ENCODE measurements around the gene DGKG. TPM values are rescaled to one million over a fixed set of nuclear protein-coding genes. Genes with fewer than 3 reads are reported as not detected.

The DGKG gene
- total and polyA plus RNA-seq, 10 of the 15 experiments (the other 5 are each of a cell fraction or from before 2014, with no cell fraction given), result 0.39 to 6.2 (median 4.7) TPM

DNA sequence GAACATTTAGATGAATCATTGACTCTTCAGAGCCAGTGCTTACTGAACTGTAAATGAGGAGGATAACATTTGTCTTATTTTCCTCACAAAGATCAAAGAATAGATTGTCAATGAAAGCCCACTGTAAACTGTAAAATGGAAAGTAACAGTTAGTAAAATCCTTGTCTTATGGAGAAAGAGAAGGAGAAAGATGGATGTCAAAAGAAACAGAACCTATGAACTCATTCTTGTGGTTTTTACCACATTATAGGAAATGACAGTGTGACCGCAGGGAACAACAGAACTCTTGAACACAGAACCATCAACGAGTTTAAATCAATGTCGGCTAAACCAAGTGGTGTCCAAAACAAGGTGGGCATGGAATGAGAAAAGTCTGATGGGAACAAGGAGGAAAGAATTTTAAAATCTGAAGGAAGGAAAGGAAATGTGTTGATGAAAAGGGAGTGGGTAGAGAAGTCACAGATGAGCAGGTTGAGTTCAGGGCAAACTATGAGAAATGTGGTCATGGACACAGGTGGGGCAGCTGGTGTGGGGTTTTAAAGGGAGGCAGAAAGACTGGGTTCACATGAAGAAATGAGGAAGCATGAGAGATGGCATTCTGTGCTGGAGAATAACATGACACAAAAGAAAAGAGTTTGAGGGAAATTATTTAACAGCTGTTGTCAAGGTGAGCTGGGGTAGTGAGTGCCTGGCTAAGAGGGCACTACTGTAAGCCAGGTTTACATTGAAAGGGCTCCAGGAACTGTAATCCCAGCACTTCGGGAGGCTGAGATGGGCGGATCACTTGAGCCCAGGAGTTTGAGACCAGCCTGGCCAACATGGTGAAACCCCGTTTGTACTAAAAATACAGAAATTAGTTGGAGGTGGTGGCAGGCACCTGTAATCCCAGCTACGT is 210.7 kb downstream of the DGKG start (continued):
- TF ChIP-seq JUNB (IDR thresholded peaks at IDR 0.05) (peak; percentile 47; the same call in 1 of the 2 replicates), ATF7 (IDR thresholded peaks at IDR 0.05; ENCODE audit: low read depth) (peak; percentile 48; the same call in 1 of the 2 replicates)

DNA sequence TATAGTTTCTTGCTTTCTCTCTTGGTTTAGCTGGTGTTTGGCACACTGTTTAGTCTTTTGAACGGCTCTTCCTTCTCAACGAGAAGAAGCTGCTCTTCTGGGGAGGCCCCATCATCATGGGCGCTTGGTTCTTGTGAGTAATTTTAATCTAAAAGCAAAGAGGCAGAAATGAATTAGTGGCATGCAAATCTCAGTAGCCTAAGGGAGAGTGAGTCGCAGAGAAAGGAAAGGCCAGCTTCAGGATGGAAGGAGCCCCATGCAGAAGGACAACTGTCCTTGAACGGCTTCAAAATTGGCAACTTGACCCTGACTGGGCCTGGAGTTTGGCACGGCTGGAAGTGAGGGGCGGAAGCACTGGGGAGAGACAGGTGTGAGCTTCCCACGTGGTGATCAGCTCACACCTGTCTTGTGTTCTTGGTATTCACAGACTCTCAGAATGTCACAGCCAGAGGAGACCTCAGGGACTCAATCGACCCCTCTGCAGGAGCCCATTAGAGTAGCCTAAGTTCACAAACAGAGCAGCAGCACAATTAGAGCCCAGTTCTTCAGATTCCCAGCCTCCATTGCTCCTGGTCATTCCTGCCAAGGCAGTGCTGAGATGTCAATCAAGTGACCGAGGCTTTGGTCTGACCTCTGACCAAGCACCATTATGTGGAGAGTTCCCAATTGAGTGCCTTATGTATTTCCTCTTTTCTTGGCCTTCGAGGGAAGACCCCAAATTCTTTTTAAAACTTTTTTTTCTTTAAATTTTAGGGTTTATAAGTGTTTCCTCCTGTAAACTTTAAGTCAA is 211.8 kb downstream of the DGKG start:
- Histone ChIP-seq H3K27me3 (replicated peaks in 1 of 2; ENCODE audit: control insufficient read depth in 2 of 2, insufficient read depth in 2 of 2, low read length in 1 of 2) (no peaks in the 10 kb centered on the region), H3K4me1 (ENCODE audit: control insufficient read depth, insufficient read depth, low read length) (peaks cover 28% of the 10 kb centered on the region), H3K9ac (ENCODE audit: control insufficient read depth, insufficient read depth, low read length) (no peak overlapping the region), H3K27ac (ENCODE audit: control insufficient read depth, insufficient read depth) (no peak overlapping the region), H3K36me3 (ENCODE audit: control insufficient read depth in 2 of 2, insufficient read depth in 2 of 2, low read length in 1 of 2) (no peaks in the 10 kb centered on the region), H2AFZ (ENCODE audit: control insufficient read depth, low read depth, low read length) (no peak overlapping the region), H3K79me2 (ENCODE audit: control insufficient read depth, insufficient read depth, low read length) (no peaks in the 10 kb centered on the region), H4K20me1 (ENCODE audit: control insufficient read depth, insufficient read depth) (no peaks in the 10 kb centered on the region), H3K4me3 (no peak overlapping the region), H3K9me3 (replicated peaks; ENCODE audit: control insufficient read depth, insufficient read depth, low read length) (no peaks in the 10 kb centered on the region), H3K4me2 (ENCODE audit: control insufficient read depth, insufficient read depth) (no peak overlapping the region)
- BruUV-seq (replicated peaks), result no TSS peak
- SMC1A ChIA-PET (ENCODE audit: uncharacterized antibody, unreplicated experiment), result interaction anchor here (1.3 kb wide), 1 partner anchor 12 kb away, joined by 3 read pairs; no protein-coding TSS in a partner anchor
- TF ChIP-seq, protein P1, sequence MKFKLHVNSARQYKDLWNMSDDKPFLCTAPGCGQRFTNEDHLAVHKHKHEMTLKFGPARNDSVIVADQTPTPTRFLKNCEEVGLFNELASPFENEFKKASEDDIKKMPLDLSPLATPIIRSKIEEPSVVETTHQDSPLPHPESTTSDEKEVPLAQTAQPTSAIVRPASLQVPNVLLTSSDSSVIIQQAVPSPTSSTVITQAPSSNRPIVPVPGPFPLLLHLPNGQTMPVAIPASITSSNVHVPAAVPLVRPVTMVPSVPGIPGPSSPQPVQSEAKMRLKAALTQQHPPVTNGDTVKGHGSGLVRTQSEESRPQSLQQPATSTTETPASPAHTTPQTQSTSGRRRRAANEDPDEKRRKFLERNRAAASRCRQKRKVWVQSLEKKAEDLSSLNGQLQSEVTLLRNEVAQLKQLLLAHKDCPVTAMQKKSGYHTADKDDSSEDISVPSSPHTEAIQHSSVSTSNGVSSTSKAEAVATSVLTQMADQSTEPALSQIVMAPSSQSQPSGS (IDR thresholded peaks at IDR 0.05; ENCODE audit: low read length), result no peak
- TF ChIP-seq ESRRA (IDR thresholded peaks at IDR 0.05; ENCODE audit: low read length) (no peak), NRF1 (conservative IDR thresholded peaks at IDR 0.05; ENCODE audit: low read depth, low read length) (no peak), SRF (IDR thresholded peaks at IDR 0.05; ENCODE audit: low read depth in 2 of 2, low read length in 2 of 2) (no peak), PAX8 (IDR thresholded peaks at IDR 0.05) (no peak)
- TF ChIP-seq, protein P2, sequence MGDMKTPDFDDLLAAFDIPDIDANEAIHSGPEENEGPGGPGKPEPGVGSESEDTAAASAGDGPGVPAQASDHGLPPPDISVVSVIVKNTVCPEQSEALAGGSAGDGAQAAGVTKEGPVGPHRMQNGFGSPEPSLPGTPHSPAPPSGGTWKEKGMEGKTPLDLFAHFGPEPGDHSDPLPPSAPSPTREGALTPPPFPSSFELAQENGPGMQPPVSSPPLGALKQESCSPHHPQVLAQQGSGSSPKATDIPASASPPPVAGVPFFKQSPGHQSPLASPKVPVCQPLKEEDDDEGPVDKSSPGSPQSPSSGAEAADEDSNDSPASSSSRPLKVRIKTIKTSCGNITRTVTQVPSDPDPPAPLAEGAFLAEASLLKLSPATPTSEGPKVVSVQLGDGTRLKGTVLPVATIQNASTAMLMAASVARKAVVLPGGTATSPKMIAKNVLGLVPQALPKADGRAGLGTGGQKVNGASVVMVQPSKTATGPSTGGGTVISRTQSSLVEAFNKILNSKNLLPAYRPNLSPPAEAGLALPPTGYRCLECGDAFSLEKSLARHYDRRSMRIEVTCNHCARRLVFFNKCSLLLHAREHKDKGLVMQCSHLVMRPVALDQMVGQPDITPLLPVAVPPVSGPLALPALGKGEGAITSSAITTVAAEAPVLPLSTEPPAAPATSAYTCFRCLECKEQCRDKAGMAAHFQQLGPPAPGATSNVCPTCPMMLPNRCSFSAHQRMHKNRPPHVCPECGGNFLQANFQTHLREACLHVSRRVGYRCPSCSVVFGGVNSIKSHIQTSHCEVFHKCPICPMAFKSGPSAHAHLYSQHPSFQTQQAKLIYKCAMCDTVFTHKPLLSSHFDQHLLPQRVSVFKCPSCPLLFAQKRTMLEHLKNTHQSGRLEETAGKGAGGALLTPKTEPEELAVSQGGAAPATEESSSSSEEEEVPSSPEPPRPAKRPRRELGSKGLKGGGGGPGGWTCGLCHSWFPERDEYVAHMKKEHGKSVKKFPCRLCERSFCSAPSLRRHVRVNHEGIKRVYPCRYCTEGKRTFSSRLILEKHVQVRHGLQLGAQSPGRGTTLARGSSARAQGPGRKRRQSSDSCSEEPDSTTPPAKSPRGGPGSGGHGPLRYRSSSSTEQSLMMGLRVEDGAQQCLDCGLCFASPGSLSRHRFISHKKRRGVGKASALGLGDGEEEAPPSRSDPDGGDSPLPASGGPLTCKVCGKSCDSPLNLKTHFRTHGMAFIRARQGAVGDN (IDR thresholded peaks at IDR 0.05), result no peak
- TF ChIP-seq, protein P3, sequence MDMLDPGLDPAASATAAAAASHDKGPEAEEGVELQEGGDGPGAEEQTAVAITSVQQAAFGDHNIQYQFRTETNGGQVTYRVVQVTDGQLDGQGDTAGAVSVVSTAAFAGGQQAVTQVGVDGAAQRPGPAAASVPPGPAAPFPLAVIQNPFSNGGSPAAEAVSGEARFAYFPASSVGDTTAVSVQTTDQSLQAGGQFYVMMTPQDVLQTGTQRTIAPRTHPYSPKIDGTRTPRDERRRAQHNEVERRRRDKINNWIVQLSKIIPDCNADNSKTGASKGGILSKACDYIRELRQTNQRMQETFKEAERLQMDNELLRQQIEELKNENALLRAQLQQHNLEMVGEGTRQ (IDR thresholded peaks at IDR 0.05; ENCODE audit: borderline replicate concordance, low read depth, low read length), result no peak
- RAD21 ChIA-PET (ENCODE audit: unreplicated experiment), result no interaction called here
- POLR2A ChIA-PET, result no interaction called here
- CTCF ChIA-PET, result interaction anchor here (0.8 kb wide), 1 partner anchor 70 kb away, joined by 3 read pairs; no protein-coding TSS in a partner anchor
- DNase-seq (ENCODE audit: low read depth, low spot score), result no peak
- no peak for ATAC-seq
- in situ Hi-C loops (cut with MboI) (no loop called here), intact Hi-C loops (cut with micrococcal nuclease; ENCODE audit: unreplicated experiment) (loop anchor here (5.0 kb wide), 3 partner anchors 43 to 92 kb away; partner anchors contain the start of gene ETV5)
- no peak for FAIRE-seq
- WGBS (ENCODE audit: insufficient coverage, insufficient replicate concordance, low lambda C conversion rate, missing lambda C conversion rate), result 56% methylated on average over 11 of the region's 11 CpGs
